Psoas muscle (tissue), 8 donors: ENCODE measurements around the gene DNAH1. TPM values are rescaled to one million over a fixed set of nuclear protein-coding genes. Genes with fewer than 3 reads are reported as not detected.

Experiments
- ATAC-seq, 4 donors: fragments of 200-7000 bp; cut with Tn5 transposase; one replicate each; pipeline ENCODE4 v1.9.1; 2020; ENCODE audit warnings: moderate library complexity in 3 of 4, mild to moderate bottlenecking in 2 of 4
- DNase-seq, 2 donors: peaks; one replicate each; pipeline ENCODE4 v3.0.0-alpha.2; 2020
- H3K27ac ChIP-seq: fragments of 200-600 bp; one replicate; pipeline ENCODE4 v1.8.0; 2022
- H3K27me3 ChIP-seq, 3 donors: fragments of 200-600 bp in 1 of 3; one replicate each; pipeline versions ENCODE4 v1.6.1 to v1.8.0; 2013 to 2022; ENCODE audit warnings: low read length in 2 of 3, mild to moderate bottlenecking in 2 of 3, moderate library complexity in 1 of 3; ENCODE audit not compliant: insufficient read depth in 3 of 3
- H3K36me3 ChIP-seq, 2 donors: fragments of 200-600 bp in 1 of 2; one replicate each; pipeline versions ENCODE4 v1.6.1 to v1.8.0; 2013 to 2022; ENCODE audit warnings: low read depth in 1 of 2, mild to moderate bottlenecking in 1 of 2, moderate library complexity in 1 of 2; ENCODE audit not compliant: insufficient read depth in 1 of 2
- H3K4me1 ChIP-seq: fragments of 200-600 bp; one replicate; pipeline ENCODE4 v1.8.0; 2022
- H3K4me3 ChIP-seq: fragments of 200-600 bp; one replicate; pipeline ENCODE4 v1.8.0; 2022; ENCODE audit warnings: mild to moderate bottlenecking
- H3K9me3 ChIP-seq: fragments of 200-600 bp; one replicate; pipeline ENCODE4 v1.8.0; 2022
- WGBS, 3 donors: extraction: QIAGEN DNeasy Blood & Tissue Kit; methylation state at CpG; one replicate each; pipeline versions ENCODE4 v1.1.6 to v1.1.7; 2013; 5-methylcytosine and 5-hydroxymethylcytosine counted together
- intact Hi-C, 2 donors: fragments of 100-400 bp; cut with DNase I; formaldehyde crosslinking; loops; one replicate each; pipeline versions ENCODE4 v1.11.0 to v1.14.2; 2022
- polyA plus RNA-seq, 3 donors: library from polyadenylated mRNA; stranded (reverse); fragments of 200-250 nt; gene quantifications; one replicate each; pipeline ENCODE4 v1.2.3, GENCODE V29; 2013
- total RNA-seq, 4 donors: library from RNA; stranded (reverse); fragmentation: NEBNext Ultra II Directional in 2 of 4; extraction: Animal tissue kit (Norgen Biotek cat#: 25700) in 2 of 4; gene quantifications; one replicate each; pipeline versions ENCODE4 v1.2.1 to v1.2.4, GENCODE V29; 2021 to 2023
- TF ChIP-seq, protein P1 (sequence below): fragments of 200-600 bp; IDR thresholded peaks from one replicate; pipeline ENCODE4 v1.8.0; 2022; ENCODE audit warnings: antibody characterized with exemption
- donor health status: healthy with polysubstance abuse.
- donor health status: DM: no; HTN: no; CAD: no; lungs with moderate emphysema.
- donor health status: Bipolar disorder and iron deficiency.
- donor health status: healthy.
- donor health status: DM: yes; HTN: yes; CAD: no.
- donor health status: DM: no; HTN: no; CAD: no.
- donor health status: DM: no; HTN: no; CAD: no.
- donor health status: DM: yes; HTN: yes; CAD: no.

The DNAH1 gene
- total and polyA plus RNA-seq, 7 donors: 0.77 to 4.1 (median 2.4) TPM

DNA sequence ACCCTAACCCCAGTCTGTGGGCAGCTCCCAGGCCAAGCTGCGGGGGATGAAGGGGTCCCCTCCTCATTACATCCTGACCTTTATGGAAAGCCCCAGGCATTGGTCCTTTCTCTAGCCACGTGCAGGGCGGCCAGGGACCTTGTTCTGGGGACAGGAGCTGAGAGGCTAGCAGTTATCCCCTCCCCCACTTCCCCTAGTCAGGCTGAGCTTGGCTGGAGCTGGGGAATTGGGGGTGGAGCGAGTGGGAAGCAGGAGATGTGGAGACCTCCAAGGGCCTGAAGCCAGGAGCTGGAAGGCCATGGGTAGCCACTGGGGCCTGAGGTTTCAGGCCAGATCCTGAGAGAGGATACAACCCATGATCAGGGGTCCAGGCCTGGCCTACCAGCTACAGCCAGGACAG, 45.8 kb downstream of the DNAH1 start:
- peaks cover 0 to 72% of the 10 kb centered on the region in 2 donors for H3K36me3 ChIP-seq
- H3K9me3 ChIP-seq: no peaks in the 10 kb centered on the region
- no peak overlapping the region for H3K27ac ChIP-seq
- WGBS, 3 donors: 83 to 88% (median 85%) methylated on average over 4 of the region's 4 CpGs
- intact Hi-C loops: no loop called here
- no peaks in the 10 kb centered on the region for H3K27me3 ChIP-seq
- H3K4me3 ChIP-seq: no peak overlapping the region
- no peak for ATAC-seq
- peak in 1 of 2 donors; percentile 46 for DNase-seq
- TF ChIP-seq, protein P1, sequence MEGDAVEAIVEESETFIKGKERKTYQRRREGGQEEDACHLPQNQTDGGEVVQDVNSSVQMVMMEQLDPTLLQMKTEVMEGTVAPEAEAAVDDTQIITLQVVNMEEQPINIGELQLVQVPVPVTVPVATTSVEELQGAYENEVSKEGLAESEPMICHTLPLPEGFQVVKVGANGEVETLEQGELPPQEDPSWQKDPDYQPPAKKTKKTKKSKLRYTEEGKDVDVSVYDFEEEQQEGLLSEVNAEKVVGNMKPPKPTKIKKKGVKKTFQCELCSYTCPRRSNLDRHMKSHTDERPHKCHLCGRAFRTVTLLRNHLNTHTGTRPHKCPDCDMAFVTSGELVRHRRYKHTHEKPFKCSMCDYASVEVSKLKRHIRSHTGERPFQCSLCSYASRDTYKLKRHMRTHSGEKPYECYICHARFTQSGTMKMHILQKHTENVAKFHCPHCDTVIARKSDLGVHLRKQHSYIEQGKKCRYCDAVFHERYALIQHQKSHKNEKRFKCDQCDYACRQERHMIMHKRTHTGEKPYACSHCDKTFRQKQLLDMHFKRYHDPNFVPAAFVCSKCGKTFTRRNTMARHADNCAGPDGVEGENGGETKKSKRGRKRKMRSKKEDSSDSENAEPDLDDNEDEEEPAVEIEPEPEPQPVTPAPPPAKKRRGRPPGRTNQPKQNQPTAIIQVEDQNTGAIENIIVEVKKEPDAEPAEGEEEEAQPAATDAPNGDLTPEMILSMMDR: no peak
- no peaks in the 10 kb centered on the region for H3K4me1 ChIP-seq

DNA sequence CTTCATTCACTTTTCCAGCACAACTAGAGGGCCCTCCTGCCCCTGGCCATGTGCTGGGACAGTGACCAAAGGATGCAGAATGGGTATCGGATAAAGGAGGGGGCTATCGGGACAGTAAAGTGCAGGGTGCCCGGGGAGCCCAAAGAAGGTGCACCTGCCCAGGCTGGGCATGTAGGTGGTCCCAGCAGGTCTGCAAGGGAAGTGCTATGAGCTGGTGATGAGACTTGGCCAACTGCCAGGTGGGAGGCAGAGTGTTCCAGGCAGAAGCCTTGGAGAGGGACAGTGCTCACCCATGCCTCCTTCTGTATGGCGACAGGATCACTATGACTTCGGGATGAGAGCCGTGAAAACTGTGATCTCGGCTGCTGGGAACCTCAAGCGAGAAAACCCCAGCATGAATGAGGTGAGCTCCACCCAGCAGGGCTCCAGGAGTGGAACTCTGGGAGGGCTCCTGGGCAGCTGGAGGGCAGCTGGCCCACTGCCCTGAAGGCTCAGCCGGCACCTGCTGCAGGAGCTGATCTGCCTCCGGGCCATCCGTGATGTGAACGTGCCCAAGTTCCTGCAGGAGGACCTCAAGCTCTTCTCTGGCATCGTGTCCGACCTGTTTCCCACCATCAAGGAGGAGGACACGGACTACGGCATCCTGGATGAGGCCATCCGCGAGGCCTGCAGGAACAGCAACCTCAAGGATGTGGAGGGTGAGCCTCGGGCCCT, 48.4 kb downstream of the DNAH1 start:
- Histone ChIP-seq H3K9me3 (no peaks in the 10 kb centered on the region), H3K4me3 (no peak overlapping the region), H3K27ac (no peak overlapping the region), H3K36me3 (peaks cover 0 to 52% of the 10 kb centered on the region in 2 donors), H3K27me3 (no peaks in the 10 kb centered on the region), H3K4me1 (no peaks in the 10 kb centered on the region)
- intact Hi-C loops: no loop called here
- TF ChIP-seq, protein P1: no peak
- DNase-seq: no peak
- WGBS, 3 donors: 83 to 84% (median 83%) methylated on average over 19 of the region's 19 CpGs
- ATAC-seq: no peak

DNA sequence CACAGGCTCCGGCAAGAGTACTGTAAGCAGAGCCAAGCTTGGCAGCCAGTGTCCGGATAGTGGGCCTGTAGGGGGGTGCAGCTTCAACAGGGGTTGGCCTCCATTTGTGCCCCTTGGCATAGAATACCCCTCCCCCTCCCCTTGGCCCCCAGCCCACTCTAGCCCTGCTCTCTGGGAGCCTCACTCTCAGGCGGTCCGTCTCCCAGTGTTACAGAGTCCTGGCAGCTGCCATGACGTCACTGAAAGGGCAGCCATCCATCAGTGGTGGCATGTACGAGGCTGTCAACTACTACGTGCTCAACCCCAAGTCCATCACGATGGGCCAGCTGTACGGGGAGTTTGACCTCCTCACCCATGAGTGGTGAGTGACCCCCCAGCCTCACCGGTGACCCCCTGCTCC, 50.4 kb downstream of the DNAH1 start:
- intact Hi-C loops: no loop called here
- no peak overlapping the region for H3K27ac ChIP-seq
- H3K27me3 ChIP-seq: no peaks in the 10 kb centered on the region
- H3K36me3 ChIP-seq: peaks cover 0 to 49% of the 10 kb centered on the region in 2 donors
- TF ChIP-seq, protein P1: no peak
- H3K4me1 ChIP-seq: no peaks in the 10 kb centered on the region
- no peaks in the 10 kb centered on the region for H3K9me3 ChIP-seq
- 48 to 59% (median 52%) methylated on average over 10 of the region's 10 CpGs for WGBS, 3 donors
- ATAC-seq (peak; percentile 68 to 81 (median 74)), DNase-seq (peak in 1 of 2 donors; percentile 34)
- H3K4me3 ChIP-seq: no peak overlapping the region

DNA sequence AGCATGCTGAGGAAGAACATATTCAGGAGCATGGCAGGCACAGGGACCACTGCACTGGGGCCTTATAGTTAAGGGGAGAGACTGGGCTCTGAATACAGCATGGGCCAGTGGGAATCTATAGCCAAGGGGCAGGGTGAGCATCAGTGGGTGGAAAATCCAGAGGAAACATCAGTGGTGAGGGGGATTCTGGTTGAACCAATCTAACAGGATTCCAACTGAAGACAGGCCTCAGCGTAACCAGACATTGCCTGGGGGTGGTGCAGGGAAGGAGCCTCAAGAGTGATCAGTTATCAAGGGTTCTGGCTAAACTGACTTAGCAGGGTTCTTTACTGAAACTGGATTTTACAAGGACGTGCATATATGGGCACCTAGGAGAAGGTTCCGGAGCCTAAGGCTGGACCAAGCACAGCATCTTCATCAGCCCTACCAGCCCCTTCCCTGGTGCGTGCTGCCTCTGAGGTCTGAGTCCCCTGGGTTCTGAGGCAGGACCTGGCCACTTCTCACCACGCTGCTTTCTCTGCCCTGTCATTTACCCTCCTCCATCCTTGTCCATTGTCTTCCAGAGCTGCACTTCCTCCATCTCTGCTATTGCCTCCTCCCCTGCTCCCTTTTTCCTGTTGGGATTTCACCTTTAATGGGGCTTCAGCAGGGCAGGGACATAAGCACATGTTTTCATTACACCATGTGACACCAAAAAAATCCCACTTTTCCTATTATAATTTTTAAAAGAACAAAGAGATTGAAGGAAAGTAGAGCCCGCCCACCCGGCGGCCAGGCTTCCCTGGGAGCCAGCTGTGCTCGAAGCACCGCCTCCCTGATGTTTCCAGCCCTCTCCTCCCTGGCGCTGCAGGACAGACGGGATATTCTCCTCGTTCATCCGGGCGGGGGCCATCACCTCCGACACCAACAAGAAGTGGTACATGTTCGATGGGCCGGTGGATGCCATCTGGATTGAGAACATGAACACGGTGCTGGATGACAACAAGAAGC, 52.1 kb downstream of the DNAH1 start:
- H3K9me3 ChIP-seq: no peaks in the 10 kb centered on the region
- WGBS, 3 donors: 62 to 65% (median 64%) methylated on average over 19 of the region's 19 CpGs
- H3K4me1 ChIP-seq: no peaks in the 10 kb centered on the region
- DNase-seq: no peak
- peaks cover 0 to 47% of the 10 kb centered on the region in 2 donors for H3K36me3 ChIP-seq
- H3K27ac ChIP-seq: no peak overlapping the region
- no peak overlapping the region for H3K4me3 ChIP-seq
- no peak for ATAC-seq
- TF ChIP-seq, protein P1: no peak
- no peaks in the 10 kb centered on the region for H3K27me3 ChIP-seq
- intact Hi-C loops: no loop called here
